SIG-M5 treated with dmso at 0.1 percent for 504 hours (cell line): ENCODE results near the gene NDST1.
"Not testable (repeated sequence)": the region's sequence is repeated elsewhere in the genome, so short reads cannot be mapped to it uniquely, and the experiment has no call there.

Source experiments
- DNase-seq: peaks from one replicate; lab custom pipeline; 2025; ENCODE audit not compliant: unreplicated experiment; lab: John Stamatoyannopoulos, UW

The NDST1 gene

DNA sequence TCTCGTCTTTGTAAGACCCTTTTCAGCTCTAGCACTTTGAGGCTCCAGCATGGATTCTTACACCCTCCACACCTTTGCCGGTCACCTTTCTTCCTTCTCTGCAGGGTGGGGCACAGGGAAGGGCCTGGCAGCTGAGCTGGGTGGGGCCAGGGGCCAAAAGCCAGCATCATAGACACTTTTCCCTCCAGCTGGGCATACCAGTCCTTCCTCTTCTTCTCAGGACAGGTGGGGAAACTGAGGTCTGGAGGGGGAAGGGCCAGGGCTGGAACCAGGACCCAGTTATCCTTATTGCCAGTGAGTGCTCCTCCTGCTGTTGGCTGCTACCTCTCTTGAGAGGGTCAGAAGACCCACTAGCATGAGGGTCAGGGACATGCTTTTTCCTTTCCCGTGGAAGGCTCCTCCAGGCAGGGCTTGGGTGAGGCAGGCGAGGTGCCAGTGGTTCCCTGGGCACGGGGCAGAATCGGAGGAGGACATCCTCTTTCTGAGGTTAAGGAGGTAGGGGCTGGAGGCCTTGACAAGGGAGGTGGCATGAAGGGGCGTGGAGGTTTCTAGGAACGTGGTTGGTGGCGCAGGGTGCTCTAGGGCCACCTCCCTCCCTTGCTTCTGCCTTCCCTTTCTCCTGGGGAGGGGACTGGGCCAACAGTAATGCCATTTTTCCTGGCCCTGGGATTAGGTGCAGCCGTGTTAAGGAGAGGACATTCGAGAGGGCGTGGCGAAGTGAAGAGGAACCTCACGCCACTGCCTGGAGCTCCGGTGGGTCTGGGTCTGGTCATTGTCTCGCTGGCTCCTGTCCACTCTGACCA is at the start of gene NDST1:
Gene NDST1, plus strand, starts transcription at position 658 of the 803 bp plus-strand sequence. CDS start 13,124 bp downstream, outside the sequence.
- no peak for DNase-seq

DNA sequence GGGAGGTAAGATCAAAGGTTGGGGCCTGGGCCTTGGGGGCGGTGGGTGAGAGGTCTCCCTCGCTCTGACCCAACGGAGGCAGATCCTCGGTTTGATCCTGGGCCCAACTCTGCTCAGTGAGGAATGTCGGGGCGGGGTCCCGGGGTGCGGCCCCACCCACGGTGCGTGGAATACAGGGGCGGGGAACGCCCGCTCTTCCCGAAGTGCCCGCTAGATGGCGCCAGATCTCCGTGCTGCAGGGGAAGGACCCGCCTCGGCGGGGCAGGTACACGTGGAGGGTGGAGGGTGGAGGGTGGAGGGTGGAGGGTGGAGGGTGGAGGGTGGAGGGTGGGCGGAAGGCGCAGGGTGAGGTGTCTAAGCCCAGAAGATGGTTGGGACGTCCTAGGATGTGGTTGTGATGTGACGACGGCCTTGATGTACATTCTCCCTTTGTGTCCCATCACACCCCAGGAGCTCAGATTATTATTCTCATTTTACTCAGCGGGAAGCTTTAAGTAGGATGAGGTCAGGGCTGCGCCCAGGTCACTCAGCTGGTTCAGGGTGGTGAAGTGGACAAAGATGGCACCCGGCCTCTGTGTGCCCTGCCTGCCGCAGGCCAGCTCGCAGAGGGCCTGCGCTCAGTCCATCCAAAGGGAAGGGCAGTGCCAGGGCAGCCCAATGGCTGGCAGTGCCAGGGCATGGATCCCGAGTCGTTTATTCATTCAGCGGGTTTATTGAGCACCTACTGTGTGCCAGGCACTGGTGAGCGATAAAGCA is 49.0 kb upstream of the NDST1 start:
- peak; percentile 66 for DNase-seq

DNA sequence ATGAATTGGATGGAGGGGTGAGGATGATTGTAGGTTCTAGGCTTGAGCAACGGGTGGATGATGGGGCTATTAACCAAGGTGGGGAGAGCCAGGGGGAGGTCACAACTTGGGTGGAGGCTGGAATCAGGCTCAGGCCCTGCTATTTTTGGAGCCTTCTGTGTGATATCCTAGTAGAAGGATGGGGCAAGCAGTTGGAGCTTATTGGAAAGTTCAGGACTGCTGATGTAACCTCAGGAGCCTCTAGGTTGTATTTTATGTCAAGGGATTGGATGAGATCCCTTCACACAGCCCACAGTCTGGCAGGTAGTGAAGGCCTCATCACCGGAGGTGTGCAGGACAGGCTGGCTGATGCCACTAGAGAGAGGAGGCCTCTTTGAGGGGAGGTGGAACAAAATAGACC is 47.1 kb upstream of the NDST1 start:
- DNase-seq, result no peak

DNA sequence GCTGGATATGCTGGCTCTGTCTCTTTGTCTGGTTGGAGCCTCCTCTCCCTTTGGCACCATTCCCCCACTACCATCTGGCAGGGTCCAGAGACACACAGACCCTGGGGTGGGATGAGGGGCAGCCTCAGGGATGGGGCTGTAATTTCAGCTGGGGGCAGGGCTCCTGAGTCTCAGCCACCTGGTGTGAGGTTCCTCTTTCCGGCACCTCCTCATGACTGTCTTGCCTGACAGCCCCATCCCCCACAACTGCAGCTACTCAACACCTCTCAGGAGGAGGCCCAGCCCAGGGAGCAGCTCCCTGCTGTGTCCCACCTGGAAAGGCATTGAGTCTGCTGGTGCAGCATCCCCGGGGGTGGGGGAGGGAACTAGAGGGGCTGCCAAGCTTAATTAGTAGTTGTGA is 46.7 kb upstream of the NDST1 start:
- no peak for DNase-seq

DNA sequence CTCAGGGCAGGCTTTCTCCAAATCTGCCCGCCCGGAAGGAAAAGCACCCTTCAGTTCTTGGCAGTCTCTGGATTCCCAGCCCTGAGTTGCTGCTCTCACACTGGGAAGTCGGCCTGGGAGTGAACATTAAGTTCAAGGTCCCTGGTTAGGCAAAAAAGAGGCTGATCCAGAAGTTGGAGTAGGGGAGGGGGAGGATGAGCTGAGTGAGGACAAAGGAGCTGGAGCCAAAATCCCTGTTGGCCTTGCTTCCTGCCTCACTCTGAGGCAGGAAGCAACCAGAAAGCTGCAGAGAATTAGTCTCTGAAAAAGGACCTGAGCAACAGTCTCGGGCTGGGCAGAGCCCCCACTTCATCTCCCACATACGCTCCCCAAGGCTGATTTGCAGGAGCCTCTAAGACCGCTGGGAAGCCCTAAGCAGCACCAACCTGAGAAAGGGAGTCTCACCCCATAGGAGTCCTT is 43.3 kb upstream of the NDST1 start:
- DNase-seq, result no peak

DNA sequence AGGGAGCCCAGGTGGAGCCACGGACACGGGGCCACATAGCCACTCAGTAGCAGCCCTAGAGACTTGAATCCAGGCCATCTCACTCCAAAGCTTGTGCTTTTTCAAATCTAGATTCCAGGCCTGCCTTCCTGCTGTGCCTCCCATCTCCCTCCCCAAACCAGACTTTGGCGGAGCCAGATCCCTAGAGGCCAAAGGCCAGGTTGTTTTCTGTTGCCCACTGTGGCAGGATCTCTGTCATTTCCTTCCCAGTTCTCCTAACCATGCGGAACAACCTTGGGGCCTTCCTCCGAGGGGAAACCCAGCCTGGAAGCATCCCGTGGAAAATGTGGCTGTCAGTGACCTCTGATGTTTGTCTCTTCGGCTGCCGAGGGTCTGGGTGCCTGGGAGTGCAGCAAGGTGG is 42.0 kb upstream of the NDST1 start:
- no peak for DNase-seq

DNA sequence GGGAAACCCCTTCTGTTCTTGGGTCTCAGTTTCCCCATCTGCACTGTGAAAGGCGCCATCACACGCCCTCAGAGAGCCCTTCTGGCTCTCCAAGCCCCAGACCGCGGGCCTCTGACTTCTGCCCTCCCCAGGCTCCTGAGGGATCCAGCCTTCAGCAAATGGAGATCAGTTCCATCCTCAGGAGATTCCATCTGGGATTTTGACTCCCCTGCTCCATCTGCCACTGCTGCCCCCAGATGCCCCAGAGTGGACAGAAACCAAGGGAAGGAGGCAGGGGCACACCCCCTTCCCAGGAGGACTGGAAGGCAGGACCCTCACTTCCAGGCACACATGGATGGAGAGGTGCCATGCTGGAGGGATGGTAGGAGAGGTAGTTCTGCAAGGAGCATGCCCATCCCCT is 39.7 kb upstream of the NDST1 start:
- DNase-seq, result no peak

DNA sequence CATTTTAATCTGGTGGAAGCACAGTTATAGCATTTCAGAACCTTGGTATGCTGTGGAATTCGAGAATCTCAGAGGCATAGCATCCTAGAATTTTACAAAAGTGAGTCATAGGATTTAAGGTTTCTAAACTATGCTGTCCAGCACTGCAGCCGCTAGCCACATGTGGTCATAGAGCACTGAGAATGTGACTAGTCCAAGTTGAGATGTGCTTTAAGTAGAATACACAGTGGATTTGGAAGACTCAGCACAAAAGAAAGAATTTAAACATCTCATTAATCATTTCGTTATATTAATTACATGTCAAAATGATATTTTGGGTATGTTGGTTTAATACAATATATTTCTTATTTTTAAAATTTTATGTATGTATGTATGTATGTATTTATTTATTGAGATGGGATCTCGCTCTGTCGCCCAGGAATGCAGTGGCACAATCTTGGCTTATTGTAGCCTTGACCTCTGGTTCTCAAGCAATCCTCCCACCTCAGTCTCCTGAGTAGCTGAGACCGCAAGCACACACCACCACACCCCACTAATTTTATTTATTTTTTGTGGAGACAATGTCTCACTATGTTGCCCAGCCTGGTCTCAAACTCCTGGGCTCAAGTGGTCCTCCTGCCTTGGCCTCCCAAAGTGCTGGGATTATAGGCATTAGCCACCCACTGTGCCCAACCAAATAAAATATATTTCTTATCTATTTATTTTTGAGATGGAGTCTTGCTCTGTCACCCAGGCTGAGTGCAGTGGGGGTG is 38.0 kb upstream of the NDST1 start:
- no peak for DNase-seq

DNA sequence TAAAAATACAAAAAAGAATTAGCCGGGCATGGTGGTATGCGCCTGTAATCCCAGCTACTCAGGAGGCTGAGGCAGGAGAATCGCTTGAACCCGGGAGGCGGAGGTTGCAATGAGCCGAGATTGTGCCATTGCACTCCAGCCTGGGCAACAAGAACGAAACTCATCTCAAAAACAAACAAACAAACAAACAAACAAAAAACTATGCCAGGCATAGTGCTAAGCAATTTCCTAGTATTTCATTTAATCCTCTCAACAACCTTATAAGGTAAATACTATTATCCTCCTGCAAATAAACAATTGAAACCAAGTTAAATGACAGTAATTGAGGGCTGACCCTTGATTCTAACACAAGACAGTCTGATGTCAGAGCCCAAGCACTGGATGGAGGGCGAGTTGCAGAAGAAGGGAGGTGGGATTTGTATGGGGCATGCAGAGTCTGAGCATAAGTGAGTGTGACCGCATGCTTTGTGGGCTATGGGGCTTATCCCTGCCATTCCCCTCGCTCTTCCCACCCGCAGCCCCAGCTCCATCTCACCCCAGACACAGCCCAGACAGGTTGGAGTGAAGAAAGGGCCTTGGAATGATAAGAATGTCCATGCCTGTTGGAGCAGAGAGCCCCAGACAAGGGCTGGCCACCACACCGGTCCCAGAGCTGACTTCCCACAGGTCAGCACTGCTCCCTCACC is 34.1 kb upstream of the NDST1 start:
- no peak for DNase-seq

DNA sequence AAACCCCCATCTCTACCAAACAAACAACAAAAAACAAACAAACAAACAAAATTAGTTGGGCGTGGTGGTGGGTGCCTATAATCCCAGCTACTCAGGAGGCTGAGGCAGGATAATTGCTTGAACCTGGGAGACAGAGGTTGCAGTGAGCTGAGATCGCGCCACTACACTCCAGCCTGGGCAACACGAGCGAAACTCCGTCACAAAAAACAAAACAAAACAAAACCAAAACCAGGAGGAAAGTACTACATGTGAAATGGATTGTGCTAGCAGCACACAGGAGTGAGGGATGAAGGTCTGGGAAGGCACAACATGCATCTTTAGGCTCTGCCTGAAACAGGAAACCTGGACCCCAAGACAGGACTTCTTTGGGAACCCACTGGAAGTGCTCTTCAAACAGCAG is 31.4 kb upstream of the NDST1 start:
- DNase-seq, result not testable (repeated sequence)

DNA sequence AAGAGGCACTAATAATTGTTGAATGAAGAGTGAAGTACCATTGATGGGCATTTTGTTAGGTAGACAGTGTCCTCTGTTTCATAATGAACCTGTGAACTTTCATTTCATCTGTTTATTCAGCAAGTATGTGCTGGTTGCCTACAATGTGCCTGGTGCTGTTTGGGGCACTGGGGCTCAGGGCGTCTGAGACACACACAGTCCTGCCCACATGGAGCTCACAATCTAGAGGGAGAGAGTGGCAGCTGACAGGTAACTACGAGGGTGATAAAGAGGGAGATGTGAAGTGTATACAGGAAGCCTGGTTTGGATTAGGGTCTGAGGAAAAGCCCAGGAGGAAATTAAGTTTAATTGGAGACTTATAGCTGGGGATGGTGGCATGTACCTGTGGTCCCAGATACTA is 28.5 kb upstream of the NDST1 start:
- DNase-seq, result no peak

DNA sequence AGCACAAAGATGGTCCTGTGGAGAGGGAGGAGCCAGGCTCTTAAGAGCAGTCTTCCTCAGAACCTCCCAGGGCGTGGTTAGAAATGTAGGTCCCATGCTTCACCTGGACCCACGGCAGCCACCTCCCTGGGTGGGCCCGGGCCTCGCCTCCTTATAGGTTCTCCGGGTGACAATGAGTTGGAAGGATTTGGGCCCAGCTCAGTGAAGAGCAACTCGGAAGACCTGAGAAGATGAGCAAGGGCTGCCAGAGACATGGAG is 26.3 kb upstream of the NDST1 start:
- no peak for DNase-seq

DNA sequence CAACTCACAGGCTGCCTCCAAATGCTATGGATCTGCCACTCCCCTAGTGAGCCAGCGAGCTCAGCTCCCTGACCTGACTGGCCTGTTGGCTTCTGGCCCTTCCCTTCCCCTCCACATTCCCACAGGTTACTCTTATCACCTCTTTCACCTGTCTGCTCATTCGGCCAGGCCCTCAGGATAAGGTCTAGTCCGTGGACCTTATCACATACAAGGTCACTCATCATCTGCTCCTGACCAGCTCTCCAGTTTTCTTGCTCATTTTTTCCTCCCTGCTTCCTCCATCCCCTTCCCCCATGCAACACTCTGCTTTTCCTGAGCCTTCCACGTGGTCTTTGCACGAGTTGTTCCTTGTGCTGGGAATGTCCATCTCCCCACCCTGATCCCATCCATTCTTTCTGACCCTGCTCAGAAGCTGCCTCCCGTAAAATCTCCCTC is 25.9 kb upstream of the NDST1 start:
- no peak for DNase-seq

DNA sequence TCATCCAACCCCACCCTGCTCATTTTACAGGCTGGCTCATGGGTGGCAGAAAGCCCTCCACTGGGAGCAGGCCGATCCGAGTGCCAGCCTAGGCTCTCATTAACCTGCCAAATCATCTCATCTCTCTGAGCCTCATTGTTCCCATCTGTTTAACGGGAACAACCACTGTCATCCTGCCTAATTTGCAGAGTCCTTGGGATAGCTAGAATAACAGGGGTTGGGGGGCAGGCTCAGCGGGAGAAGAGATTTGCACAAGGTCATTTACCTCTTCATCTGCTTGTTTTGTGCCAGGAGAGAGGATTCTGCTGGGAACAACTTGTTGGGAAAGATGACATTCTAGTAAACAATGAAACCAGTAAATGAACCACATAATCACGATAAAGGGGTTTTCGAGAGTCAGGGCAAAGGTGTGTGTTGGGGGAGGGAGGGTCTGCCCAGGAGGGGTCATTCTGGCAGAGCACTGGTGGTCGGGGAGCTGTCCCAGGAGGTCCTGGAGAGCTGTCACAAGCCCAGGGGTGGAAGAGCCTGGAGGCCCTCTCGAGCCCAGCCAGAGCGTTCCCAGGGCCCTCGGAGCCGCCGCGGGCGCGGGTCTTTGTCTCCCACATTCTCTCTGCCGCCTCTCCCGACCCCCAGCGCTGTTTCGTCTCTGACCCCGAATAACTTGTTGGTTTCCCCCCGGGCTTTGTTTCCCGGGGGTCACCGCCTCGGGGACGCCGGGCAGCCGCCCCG is 22.8 kb upstream of the NDST1 start:
- DNase-seq, result no peak

DNA sequence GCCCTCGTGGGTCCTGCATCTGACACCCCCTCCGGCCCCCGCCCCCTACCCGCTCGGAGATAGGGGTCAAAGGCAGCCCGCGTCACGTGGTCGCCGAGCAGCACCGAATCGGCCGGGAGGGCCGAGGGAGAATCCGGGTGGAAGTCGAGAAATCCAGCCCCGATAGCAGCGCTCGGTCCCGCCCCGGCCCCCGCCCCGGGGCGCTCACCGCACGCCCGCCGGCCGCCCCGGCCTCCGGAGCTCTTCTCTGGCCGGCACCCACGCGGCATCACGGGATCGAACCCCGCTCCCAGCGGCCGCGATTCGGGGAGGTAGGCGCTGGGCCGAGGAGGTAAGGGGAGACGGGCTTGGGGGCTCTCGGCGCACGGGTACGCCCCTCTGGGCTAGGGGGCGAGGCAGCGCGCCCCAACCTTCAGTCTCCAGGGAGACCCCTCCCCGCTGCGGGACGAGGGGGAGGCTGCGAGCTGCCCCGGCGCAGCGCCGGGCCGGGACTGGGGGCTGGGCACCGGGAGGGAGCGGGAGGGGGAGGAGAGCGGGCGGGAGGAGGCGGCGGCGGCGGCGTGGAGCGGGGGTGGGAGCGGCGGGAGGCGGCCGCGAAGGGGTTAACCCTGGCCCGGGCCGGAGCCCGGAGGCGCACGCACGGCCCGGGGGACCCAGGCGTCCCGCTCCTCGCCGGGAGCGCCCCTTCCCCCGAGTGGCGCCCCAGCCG is 22.1 kb upstream of the NDST1 start:
- DNase-seq, result no peak

DNA sequence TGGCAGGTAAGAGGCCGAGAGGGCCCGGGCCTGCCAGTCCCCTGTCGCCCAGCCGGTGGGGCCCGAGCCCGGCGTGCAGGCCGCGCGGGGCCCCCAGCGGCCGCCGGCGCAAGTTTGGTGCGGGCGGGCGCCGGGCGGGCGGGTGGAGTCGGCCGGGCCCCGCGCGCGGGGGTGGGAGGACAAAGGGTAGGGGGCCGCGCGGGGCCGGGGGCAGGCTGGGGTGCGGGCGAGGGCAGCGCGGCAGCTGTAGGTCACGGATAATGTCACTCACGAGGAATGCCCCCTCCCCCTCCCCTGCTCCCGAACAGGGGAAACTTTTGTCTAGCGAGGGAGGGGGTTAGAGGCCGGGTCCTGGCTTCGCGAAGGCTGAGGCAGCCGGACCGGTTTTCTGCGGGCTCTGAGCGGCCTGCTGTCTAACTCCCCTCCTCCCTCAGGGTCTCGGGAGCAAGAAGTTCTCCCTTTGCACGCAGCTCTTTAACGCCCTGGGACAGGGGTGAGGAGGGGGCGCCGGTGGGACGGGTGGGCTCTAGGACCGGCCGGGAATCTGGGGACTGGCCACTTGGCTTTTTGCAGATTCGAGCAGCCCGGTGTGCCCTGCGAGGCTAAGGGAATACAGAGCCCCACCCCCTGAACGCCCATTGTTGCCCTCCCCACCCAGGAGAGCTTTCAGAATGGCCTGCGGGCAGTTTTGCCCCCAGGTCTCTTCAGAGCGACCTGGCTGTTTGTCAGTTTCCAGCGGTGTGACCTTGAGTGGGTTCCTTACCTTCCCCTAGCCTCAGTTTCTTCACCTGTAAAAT is 21.3 kb upstream of the NDST1 start:
- DNase-seq, result peak; percentile 36

DNA sequence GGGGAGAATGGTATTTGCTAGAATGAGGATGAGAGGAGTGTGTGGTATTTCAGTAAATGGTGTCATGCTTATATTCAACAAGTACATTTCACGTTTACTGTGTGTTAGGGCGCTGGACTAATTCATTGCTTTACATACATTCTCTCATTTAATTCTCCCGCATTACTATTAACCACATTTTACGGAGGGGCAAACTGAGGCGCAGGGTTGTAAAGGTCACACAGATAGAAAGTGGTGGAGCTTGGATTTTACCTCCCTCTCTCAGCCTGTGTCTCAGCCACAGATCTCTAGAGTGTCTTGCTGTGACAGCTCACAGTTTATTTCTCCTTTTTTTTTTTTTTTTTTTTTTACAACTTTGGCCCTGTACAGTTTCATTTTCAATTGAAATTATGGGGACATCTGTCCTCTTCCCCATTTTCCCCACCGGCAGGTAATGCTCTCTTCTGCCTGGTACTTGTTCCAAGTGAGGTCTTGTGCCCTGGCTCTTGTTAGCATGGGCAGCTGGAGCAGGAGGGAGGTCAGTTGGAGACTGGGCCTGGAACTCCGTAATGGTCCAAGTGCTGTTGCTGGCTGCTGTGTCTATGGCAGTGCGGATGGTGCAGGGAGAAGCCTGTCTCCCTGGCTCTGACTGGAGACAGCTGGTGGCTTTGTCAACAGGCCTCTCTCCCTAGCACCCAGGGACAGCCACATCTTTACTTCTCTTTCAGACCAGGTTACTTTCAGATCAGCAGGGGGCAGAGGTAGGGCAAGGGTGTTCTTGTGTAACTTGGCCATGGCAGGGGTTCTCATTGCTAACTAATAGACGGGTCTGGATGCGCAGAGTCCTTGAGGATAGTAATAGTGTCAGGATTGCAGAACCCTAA is 20.5 kb upstream of the NDST1 start:
- peak; percentile 72 for DNase-seq
